Fibroblast of lung (primary cell): ENCODE measurements around the gene CES3. TPM values are rescaled to one million over a fixed set of nuclear protein-coding genes. Genes with fewer than 3 reads are reported as not detected.

Experiments used
- DNase-seq, 2 donors: peaks; one replicate each; pipeline versions ENCODE4 v3.0.0 to v3.0.0-alpha.2; 2010; ENCODE audit warnings: low read depth in 2 of 2
- H2AFZ ChIP-seq: 2 replicates; pipeline ENCODE4 v1.5.1; 2012; ENCODE audit warnings: low read length, control low read depth, inconsistent platforms
- H3K27ac ChIP-seq: 2 replicates; pipeline ENCODE4 v1.5.1; 2011; ENCODE audit warnings: low read length, control low read depth; ENCODE audit not compliant: insufficient read depth
- H3K27me3 ChIP-seq: 2 replicates; pipeline ENCODE4 v1.5.1; 2011; ENCODE audit warnings: mild to moderate bottlenecking, low read length; ENCODE audit not compliant: control insufficient read depth, insufficient read depth
- H3K36me3 ChIP-seq: 2 replicates; pipeline ENCODE4 v1.5.1; 2011; ENCODE audit warnings: low read length; ENCODE audit not compliant: control insufficient read depth, insufficient read depth
- H3K4me1 ChIP-seq: 2 replicates; pipeline ENCODE4 v1.5.1; 2011; ENCODE audit warnings: low read length; ENCODE audit not compliant: control insufficient read depth, insufficient read depth; ENCODE audit errors: extremely low read depth
- H3K4me2 ChIP-seq: 2 replicates; pipeline ENCODE4 v1.5.1; 2011; ENCODE audit warnings: low read length, control low read depth; ENCODE audit not compliant: insufficient read depth; ENCODE audit errors: extremely low read depth
- H3K4me3 ChIP-seq, 4 experiments: fragments of 200-600 bp in 1 of 4; sonication (generic) in 1 of 4; replicated peaks in 1 of 4; 2 replicates each; pipeline ENCODE4 v1.5.1; 2011 to 2016; ENCODE audit warnings: low read length in 4 of 4, low read depth in 3 of 4, mild to moderate bottlenecking in 3 of 4, control low read depth in 2 of 4, inconsistent platforms in 1 of 4, mixed read lengths in 1 of 4; ENCODE audit not compliant: insufficient read depth in 1 of 4; ENCODE audit errors: control extremely low read depth in 1 of 4
- H3K79me2 ChIP-seq: 2 replicates; pipeline ENCODE4 v1.5.1; 2012; ENCODE audit warnings: mild to moderate bottlenecking, low read length, inconsistent platforms; ENCODE audit not compliant: control insufficient read depth, insufficient read depth
- H3K9ac ChIP-seq: 2 replicates; pipeline ENCODE4 v1.5.1; 2011; ENCODE audit warnings: mild to moderate bottlenecking, low read length, control low read depth; ENCODE audit not compliant: insufficient read depth
- H3K9me3 ChIP-seq: 2 replicates; pipeline ENCODE4 v1.5.1; 2012; ENCODE audit warnings: low read depth, low read length; ENCODE audit not compliant: control insufficient read depth, insufficient read depth
- H4K20me1 ChIP-seq: 2 replicates; pipeline ENCODE4 v1.5.1; 2011; ENCODE audit warnings: low read length; ENCODE audit not compliant: control insufficient read depth, insufficient read depth; ENCODE audit errors: extremely low read depth
- CTCF ChIP-seq, 2 donors: IDR thresholded peaks in 1 of 2; conservative IDR thresholded peaks in 1 of 2; 1 replicate in 1 of 2; 2 replicates in 1 of 2; pipeline ENCODE4 v1.5.1; 2011 to 2012; ENCODE audit warnings: low read length in 2 of 2, control low read depth in 1 of 2, inconsistent platforms in 1 of 2, low read depth in 1 of 2, mild to moderate bottlenecking in 1 of 2
- EZH2 ChIP-seq: IDR thresholded peaks from 2 replicates; pipeline ENCODE4 v1.5.1; 2012; ENCODE audit warnings: low read length, control low read depth, mild to moderate bottlenecking; ENCODE audit errors: missing control alignments
- polyA plus RNA-seq, 2 donors: library from polyadenylated mRNA; depleted of rRNA in 1 of 2; stranded (reverse) in 1 of 2; unstranded in 1 of 2; fragments of >200 nt; gene quantifications; 2 replicates each; pipeline ENCODE4 v1.2.1, GENCODE V29; 2011 to 2012; ENCODE audit warnings: missing spikeins in 1 of 2
- total RNA-seq: library from RNA; depleted of rRNA; stranded (reverse); fragments of >200 nt; gene quantifications from 2 replicates; pipeline ENCODE4 v1.2.1, GENCODE V29; 2014

The CES3 gene
- total and polyA plus RNA-seq, 2 donors (not counting 1 experiment from before 2014, with no cell fraction given): 0.01 to 1.3 TPM

GRCh38 chr16:67016681-67017420 lies 55.8 kb downstream of the CES3 start:
- Histone ChIP-seq H3K27ac (no peak overlapping the region), H3K4me2 (no peak overlapping the region), H3K9ac (no peak overlapping the region), H2AFZ (no peak overlapping the region), H3K27me3 (peaks cover 5% of the 10 kb centered on the region), H3K4me1 (peaks cover 2% of the 10 kb centered on the region), H3K36me3 (no peaks in the 10 kb centered on the region), H3K9me3 (no peaks in the 10 kb centered on the region), H3K79me2 (no peaks in the 10 kb centered on the region), H3K4me3 (no peak overlapping the region), H4K20me1 (no peaks in the 10 kb centered on the region)
- DNase-seq: no peak
- TF ChIP-seq CTCF (conservative IDR thresholded peaks at IDR 0.05 in 1 of 2, IDR thresholded peaks at IDR 0.05 in 1 of 2; ENCODE audit: low read depth in 1 of 2, low read length in 2 of 2): no peak
- TF ChIP-seq EZH2: no peak

- no peak for TF ChIP-seq CTCF (conservative IDR thresholded peaks at IDR 0.05 in 1 of 2, IDR thresholded peaks at IDR 0.05 in 1 of 2; ENCODE audit: low read depth in 1 of 2, low read length in 2 of 2)
- no peak for TF ChIP-seq EZH2
- H3K27ac ChIP-seq: no peak overlapping the region
Measured at GRCh38 chr16:67017421-67017750, 56.3 kb downstream of the CES3 start.

GRCh38 chr16:67017810-67018488 lies 56.9 kb downstream of the CES3 start:
- H3K4me3 ChIP-seq: no peak overlapping the region
- H4K20me1 ChIP-seq: no peaks in the 10 kb centered on the region
- peaks cover 2% of the 10 kb centered on the region for H3K4me1 ChIP-seq
- TF ChIP-seq CTCF (conservative IDR thresholded peaks at IDR 0.05 in 1 of 2, IDR thresholded peaks at IDR 0.05 in 1 of 2; ENCODE audit: low read depth in 1 of 2, low read length in 2 of 2) (peak; percentile 60 to 80), EZH2 (no peak)
- H3K9me3 ChIP-seq: no peaks in the 10 kb centered on the region
- H3K27ac ChIP-seq: no peak overlapping the region
- H3K9ac ChIP-seq: no peak overlapping the region
- no peak overlapping the region for H2AFZ ChIP-seq
- H3K36me3 ChIP-seq: no peaks in the 10 kb centered on the region
- H3K4me2 ChIP-seq: no peak overlapping the region
- H3K79me2 ChIP-seq: no peaks in the 10 kb centered on the region
- peaks cover 5% of the 10 kb centered on the region for H3K27me3 ChIP-seq
- peak; percentile 94 to 95 for DNase-seq

More at GRCh38 chr16:67017421-67017750, 56.3 kb downstream of the CES3 start:
- Histone ChIP-seq H3K9me3 (no peaks in the 10 kb centered on the region), H3K4me1 (peaks cover 2% of the 10 kb centered on the region), H2AFZ (no peak overlapping the region), H3K4me2 (no peak overlapping the region), H3K27me3 (peaks cover 5% of the 10 kb centered on the region), H3K9ac (no peak overlapping the region), H3K79me2 (no peaks in the 10 kb centered on the region), H3K36me3 (no peaks in the 10 kb centered on the region), H4K20me1 (no peaks in the 10 kb centered on the region), H3K4me3 (no peak overlapping the region)
- DNase-seq: no peak
